Daoy (cell line): ENCODE data around the gene DMAC2L. TPM values are rescaled to one million over a fixed set of nuclear protein-coding genes. Genes with fewer than 3 reads are reported as not detected.
"Not testable (repeated sequence)": the region's sequence is repeated elsewhere in the genome, so short reads cannot be mapped to it uniquely, and the experiment has no call there.

Source experiments
- DNase-seq: peaks from one replicate; pipeline ENCODE4 v3.0.0-alpha.2; 2015; ENCODE audit warnings: low read depth
- total RNA-seq: library from RNA; depleted of rRNA; stranded (reverse); fragments of >200 nt; shearing (Covaris generic); gene quantifications from 2 replicates; pipeline ENCODE4 v1.2.3, GENCODE V29; 2014; rRNA removed

The DMAC2L gene
- 28.7 and 33.3 TPM in 2 replicates for total RNA-seq

DNA sequence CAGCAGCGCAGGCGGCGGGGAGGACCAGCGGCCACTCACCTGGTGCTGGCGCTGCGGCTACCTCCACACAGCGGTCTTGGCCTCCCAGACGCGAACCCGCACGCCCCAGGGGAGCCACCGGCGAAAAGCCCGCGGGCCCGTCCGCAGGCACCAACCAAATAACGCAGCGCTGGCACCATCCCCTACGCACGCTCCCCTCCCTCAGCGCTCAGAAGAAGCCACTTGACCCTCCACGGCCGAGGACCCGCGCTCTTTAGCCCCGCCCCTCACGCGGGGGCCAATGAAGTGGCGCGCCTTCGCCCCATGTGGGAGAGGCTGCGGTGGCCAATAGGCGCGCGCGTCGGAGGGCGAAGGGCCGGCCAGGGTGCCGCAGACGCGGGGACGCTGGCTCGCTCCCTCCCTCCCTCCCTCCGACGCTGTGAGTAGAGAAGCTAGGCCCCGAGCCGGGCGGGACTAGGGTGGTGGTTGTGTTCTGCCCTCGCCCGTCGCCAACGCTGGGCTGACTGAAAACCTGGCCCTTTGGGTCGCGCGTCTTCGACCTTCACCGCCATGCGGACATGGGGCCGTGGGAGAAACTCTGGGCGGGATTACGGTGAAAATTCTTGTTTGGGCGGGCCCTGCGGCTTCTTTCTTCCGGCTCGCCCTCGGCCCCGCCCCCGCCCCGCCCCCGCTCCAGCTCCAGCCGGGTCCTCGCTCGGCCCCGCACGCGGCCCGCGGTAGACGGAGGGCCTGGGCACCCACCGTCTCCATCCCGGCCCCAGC is at the start of gene DMAC2L, which contains the start of gene L2HGDH:
Gene DMAC2L (plus strand): TSS at position 353 of the 762 bp plus-strand sequence. CDS start 9,164 bp downstream, outside the sequence.
Gene L2HGDH (minus strand): TSS at position 258 of the 762 bp plus-strand sequence. CDS start 79 bp downstream, at position 179.
- DNase-seq = peak; percentile 99

DNA sequence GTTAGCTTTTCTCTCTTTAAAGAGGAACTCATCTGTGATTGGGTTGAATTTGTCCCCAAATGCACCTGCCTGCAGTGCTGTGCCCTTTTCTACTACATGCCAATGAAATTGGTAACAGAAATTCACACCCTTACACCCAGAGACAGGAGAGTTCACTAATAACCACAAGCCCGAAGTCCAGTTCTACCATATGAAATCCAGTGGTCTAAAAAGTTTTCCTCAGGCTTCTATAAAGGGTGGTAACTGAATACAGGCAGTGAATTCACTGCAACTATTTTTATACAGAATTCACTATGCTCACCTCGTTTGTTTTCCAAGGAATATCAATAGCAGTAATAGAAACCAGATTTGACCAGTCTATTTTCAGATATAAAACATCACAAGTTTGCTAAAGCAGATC is 49.3 kb upstream of the DMAC2L start:
- DNase-seq = no peak

DNA sequence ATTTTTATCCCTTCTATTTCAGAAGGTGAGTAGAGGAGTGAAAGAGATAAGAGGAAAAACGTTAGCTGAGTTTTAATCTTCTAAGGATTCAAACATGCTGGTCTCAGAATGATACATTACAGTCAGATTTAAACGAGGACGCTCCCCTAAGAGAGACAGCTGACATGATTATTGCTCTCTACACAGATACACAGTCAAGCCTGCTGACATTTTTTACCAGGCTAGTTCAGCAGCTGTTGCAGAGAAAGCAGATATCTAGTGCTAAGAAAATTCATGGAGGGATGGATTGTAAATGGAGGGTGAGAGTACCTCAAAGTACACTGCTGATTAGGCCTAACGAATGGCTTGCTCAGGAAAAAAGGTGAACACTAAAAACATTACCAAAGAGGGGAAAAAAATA is 48.8 kb upstream of the DMAC2L start:
- DNase-seq = no peak

GRCh38 chr14:50265029-50265428 is 47.1 kb upstream of the DMAC2L start:
- DNase-seq = no peak

DNA sequence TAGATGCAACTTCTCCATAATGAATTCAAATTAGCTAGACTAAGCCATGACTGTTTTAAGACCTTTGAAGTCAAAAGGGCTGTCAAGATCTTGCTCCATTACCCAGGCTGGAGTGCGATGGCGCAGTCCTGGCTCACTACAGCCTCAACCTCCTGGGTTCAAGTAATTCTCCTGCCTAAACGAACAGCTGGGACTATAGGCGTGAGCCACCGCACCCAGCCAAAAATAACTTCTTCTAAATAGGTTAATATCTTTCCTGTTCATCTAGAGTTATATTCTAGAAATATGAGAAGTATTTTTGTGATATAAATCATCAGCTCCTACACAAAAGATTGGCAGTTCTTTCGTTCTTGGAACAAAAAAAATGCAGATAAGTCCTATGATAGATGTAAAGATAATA is 41.2 kb upstream of the DMAC2L start:
- DNase-seq = no peak

DNA sequence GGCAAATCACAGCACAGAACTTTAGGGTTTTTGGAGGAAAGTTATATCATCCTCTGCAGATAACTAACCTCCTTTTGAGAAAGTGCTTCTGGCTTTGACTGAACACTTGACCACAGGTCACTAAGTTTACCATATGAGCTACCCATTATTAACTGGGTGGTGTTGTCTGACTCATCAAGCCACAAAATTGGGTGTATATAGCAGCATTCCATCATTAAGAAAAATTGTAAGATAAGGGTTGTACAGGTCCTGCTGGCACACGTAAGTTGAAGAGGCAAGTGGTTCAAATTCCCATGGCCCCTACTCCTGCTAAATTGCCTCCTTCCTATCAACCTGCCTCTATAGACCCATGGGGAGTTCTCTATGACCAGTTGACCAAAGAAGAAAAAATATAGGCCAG is 39.6 kb upstream of the DMAC2L start:
- peak; percentile 3 for DNase-seq

- no peak for DNase-seq
Observed at GRCh38 chr14:50285861-50286260, 26.3 kb upstream of the DMAC2L start.

- DNase-seq = no peak
Observed at GRCh38 chr14:50288146-50288545, 24.0 kb upstream of the DMAC2L start.

DNA sequence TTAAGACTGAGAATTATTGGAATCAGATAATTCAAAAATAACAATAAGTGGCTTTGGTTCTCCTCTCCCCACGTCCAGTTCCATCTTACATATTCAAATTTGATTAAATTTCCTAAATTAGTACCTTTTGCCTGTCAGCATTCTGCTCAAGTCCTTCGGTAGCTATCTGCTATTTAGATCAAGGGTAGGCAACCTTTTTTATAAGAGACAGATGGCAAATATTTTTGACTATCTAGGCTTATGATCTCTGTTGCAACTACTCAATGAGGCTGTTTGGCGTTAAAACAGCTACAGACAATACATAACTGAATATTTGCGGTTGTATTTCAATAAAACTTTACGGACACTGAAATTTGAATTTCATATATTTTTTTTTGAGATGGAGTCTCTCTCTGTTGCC is 21.8 kb upstream of the DMAC2L start:
- DNase-seq = no peak

- DNase-seq = no peak
Observed at GRCh38 chr14:50299585-50299984, 12.5 kb upstream of the DMAC2L start.

DNA sequence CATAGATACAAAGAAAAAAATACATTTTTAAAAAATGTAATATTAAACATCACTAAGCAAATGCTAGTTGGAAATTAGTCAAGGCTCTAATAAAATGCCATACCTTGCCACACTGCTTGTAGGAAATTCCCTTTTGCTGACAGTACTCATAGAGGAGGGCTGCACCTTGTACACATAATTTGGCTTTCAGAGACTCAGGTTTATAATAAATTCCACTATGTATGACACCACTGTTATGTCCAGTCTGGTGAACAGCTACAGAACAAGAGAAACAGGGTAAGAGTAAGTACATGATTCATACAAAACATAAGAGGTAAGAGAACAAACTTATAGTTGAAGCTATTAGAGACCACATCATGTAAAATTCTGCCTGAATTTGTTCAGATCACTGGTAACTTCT is 10.2 kb upstream of the DMAC2L start:
- no peak for DNase-seq

DNA sequence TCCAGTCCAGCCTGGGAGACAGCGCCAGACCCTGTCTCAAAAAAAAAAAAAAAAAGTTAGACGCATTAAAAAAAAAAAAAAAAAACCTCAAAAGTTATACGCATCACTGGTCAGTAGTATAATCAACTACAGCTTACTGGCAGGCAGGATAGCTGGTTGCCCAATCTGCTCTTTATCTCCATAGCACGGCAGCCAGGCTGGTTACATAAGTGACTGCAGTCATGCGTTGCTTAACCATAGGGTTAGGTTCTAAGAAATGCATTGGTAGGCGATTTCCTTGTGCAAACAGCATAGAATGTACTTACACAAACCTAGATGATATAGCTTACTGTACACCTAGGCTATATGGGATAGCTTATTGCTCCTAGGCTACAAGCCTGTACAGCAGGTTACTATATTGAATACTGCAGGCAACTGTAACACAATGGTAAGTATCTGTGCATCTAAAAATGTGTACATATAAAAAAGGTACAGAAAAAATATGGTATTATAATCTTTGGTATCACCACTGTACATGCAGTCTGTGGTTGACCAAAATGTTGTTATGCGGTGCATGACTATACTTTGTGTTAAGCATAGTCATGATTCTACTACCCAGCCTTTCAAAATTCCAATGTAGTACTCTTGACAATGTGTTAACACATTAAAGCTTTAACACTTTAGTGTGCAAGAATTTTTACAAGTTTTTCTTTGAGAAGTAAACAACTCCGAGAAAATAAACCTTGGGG is 8.2 kb upstream of the DMAC2L start:
- no peak for DNase-seq

GRCh38 chr14:50308363-50308915 is 3.7 kb upstream of the DMAC2L start:
- no peak for DNase-seq

- DNase-seq = no peak
Observed at GRCh38 chr14:50310445-50310844, 1.7 kb upstream of the DMAC2L start.

GRCh38 chr14:50311337-50311971 is 670 bp upstream of the DMAC2L start:
- no peak for DNase-seq

DNA sequence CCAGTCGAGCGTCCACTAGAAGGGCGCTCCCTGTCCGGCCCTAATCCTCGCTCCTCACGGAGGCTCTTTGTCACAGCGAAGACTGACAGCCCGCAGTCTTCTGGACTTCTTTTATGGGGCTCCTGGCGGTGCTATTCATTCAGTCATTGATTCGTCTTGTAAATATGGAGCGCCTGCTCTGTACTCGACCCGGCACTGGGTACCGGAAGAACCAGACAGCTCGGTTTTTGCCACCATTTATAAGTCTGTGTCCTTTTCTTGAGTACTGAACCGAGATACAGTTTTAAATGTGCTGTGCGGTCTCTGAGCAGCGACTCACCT is 570 bp downstream of the DMAC2L start:
- no peak for DNase-seq

DNA sequence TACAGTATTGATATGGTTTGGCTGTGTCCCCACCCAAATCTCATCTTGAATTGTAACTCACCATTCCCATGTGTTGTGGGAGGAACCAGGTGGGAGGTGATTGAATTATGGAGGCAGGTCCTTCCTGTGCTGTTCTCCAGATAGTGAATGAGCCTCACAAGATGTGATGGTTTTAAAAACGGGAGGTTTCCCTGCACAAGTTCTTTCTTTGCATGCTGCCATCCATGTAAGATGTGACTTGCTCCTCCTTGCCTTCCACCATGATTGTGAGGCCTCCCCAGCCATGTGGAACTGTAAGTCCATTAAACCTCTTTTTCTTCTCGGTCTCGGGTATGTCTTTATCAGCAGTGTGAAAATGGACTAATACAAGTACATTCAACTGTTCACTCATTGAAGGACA is 2.0 kb downstream of the DMAC2L start:
- DNase-seq = not testable (repeated sequence)

GRCh38 chr14:50318031-50318626 is 6.0 kb downstream of the DMAC2L start:
- no peak for DNase-seq

- no peak for DNase-seq
Observed at GRCh38 chr14:50319293-50319692, 7.2 kb downstream of the DMAC2L start.

GRCh38 chr14:50319721-50320120 is 7.6 kb downstream of the DMAC2L start:
- DNase-seq = no peak

GRCh38 chr14:50320283-50320682 is 8.2 kb downstream of the DMAC2L start:
- peak; percentile 59 for DNase-seq
